Measurements from ENCODE around the gene CLDN10. TPM values are rescaled to one million over a fixed set of nuclear protein-coding genes. Genes with fewer than 3 reads are reported as not detected.
"Not testable (repeated sequence)": the region's sequence is repeated elsewhere in the genome, so short reads cannot be mapped to it uniquely, and the experiment has no call there.

The CLDN10 gene
- total RNA-seq, 4 donors from 2014 or later = not detected

DNA sequence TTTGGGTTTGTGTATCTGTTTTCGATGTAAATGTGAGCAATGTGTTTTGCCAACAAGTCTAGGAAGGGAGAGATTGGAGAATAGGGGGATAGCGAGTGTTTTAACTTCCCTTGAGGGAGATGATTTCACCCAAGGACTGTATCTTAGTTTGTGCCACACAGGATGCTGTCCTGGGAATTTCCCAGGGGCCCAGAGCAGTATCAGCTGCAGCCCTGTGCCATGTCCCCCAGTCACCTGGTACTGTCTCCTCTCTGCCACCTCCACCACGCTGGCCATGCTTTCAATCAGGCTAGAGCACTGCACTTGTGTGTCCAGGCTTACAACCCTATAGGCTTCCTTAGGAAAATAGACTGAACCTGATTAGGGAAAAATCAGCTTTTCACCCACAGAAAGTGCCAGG is 40.1 kb upstream of the CLDN10 start:
- no peaks in the 10 kb centered on the region for H3K27me3 ChIP-seq
- intact Hi-C loops (cut with DNase I; ENCODE audit: low total_unique reads) (no loop called here), in situ Hi-C loops (cut with MboI; ENCODE audit: low pct_ligation_motif_present in 1 of 4, low pct_unique_long_range_greater_than_20kb in 1 of 4, low sequenced_read_pairs in 3 of 4) (no loop called here)
- H3K27ac ChIP-seq = no peak overlapping the region
- no peaks in the 10 kb centered on the region for H3K4me1 ChIP-seq
- TF ChIP-seq POLR2AphosphoS5 (IDR thresholded peaks at IDR 0.05) (no peak), EP300 (IDR thresholded peaks at IDR 0.05; ENCODE audit: low read depth) (no peak), POLR2A (IDR thresholded peaks at IDR 0.05) (no peak)
- TF ChIP-seq, protein P1, sequence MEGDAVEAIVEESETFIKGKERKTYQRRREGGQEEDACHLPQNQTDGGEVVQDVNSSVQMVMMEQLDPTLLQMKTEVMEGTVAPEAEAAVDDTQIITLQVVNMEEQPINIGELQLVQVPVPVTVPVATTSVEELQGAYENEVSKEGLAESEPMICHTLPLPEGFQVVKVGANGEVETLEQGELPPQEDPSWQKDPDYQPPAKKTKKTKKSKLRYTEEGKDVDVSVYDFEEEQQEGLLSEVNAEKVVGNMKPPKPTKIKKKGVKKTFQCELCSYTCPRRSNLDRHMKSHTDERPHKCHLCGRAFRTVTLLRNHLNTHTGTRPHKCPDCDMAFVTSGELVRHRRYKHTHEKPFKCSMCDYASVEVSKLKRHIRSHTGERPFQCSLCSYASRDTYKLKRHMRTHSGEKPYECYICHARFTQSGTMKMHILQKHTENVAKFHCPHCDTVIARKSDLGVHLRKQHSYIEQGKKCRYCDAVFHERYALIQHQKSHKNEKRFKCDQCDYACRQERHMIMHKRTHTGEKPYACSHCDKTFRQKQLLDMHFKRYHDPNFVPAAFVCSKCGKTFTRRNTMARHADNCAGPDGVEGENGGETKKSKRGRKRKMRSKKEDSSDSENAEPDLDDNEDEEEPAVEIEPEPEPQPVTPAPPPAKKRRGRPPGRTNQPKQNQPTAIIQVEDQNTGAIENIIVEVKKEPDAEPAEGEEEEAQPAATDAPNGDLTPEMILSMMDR (IDR thresholded peaks at IDR 0.05) = no peak
- no peaks in the 10 kb centered on the region for H3K9me3 ChIP-seq
- 72 to 79% methylated on average over 3 of the region's 3 CpGs for WGBS, 2 donors (ENCODE audit: low coverage in 1 of 2)
- H3K36me3 ChIP-seq = no peaks in the 10 kb centered on the region
- DNase-seq = no peak
- no peak overlapping the region for H3K4me3 ChIP-seq

GRCh38 chr13:95512957-95513356 is 39.6 kb upstream of the CLDN10 start:
- in situ Hi-C loops (cut with MboI; ENCODE audit: low pct_ligation_motif_present in 1 of 4, low pct_unique_long_range_greater_than_20kb in 1 of 4, low sequenced_read_pairs in 3 of 4) (no loop called here), intact Hi-C loops (cut with DNase I; ENCODE audit: low total_unique reads) (no loop called here)
- H3K9me3 ChIP-seq = no peaks in the 10 kb centered on the region
- no peak overlapping the region for H3K27ac ChIP-seq
- DNase-seq = no peak
- 91% methylated on average over 1 of the region's 1 CpG; no CpG with 5 or more reads in 1 of the 2 donors for WGBS, 2 donors (ENCODE audit: low coverage in 1 of 2)
- no peaks in the 10 kb centered on the region for H3K36me3 ChIP-seq
- H3K4me1 ChIP-seq = no peaks in the 10 kb centered on the region
- no peaks in the 10 kb centered on the region for H3K27me3 ChIP-seq
- H3K4me3 ChIP-seq = no peak overlapping the region
- TF ChIP-seq POLR2A (IDR thresholded peaks at IDR 0.05) (no peak), EP300 (IDR thresholded peaks at IDR 0.05; ENCODE audit: low read depth) (no peak), POLR2AphosphoS5 (IDR thresholded peaks at IDR 0.05) (no peak)
- TF ChIP-seq, protein P1 (IDR thresholded peaks at IDR 0.05) = no peak

GRCh38 chr13:95515606-95516005 is 36.9 kb upstream of the CLDN10 start:
- in situ Hi-C loops (cut with MboI; ENCODE audit: low pct_ligation_motif_present in 1 of 4, low pct_unique_long_range_greater_than_20kb in 1 of 4, low sequenced_read_pairs in 3 of 4); H3K27me3 ChIP-seq; H3K4me3 ChIP-seq; intact Hi-C loops (cut with DNase I; ENCODE audit: low total_unique reads); H3K36me3 ChIP-seq; DNase-seq; H3K9me3 ChIP-seq; H3K27ac ChIP-seq; H3K4me1 ChIP-seq: not testable (repeated sequence)
- WGBS, 2 donors (ENCODE audit: low coverage in 1 of 2) = 58 to 67% methylated on average over 1 to 4 of the region's 5 CpGs

DNA sequence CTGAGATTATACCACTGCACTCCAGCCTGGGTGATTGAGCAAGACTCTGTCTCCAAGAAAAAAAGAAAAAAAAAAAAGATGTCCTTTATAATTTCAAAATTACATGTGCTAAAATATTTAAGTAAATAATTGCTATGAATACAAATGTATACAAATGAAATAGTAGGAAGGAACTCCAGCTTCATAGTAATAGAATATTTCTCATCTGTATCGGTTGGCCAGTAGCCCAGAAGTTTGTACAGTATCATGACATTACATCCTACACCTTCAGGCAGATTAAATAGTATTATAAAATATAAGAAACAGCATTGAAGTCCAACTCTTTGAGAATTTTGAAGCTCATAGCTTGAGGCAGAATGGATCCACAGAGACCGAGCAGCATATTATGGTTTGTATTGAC is 36.5 kb upstream of the CLDN10 start:
- Histone ChIP-seq H3K9me3 (no peaks in the 10 kb centered on the region), H3K4me1 (no peaks in the 10 kb centered on the region), H3K4me3 (no peak overlapping the region), H3K27me3 (no peaks in the 10 kb centered on the region), H3K27ac (no peak overlapping the region), H3K36me3 (no peaks in the 10 kb centered on the region)
- TF ChIP-seq POLR2A (IDR thresholded peaks at IDR 0.05) (no peak), POLR2AphosphoS5 (IDR thresholded peaks at IDR 0.05) (no peak), EP300 (IDR thresholded peaks at IDR 0.05; ENCODE audit: low read depth) (no peak)
- TF ChIP-seq, protein P1 (IDR thresholded peaks at IDR 0.05) = no peak
- intact Hi-C loops (cut with DNase I; ENCODE audit: low total_unique reads) (no loop called here), in situ Hi-C loops (cut with MboI; ENCODE audit: low pct_ligation_motif_present in 1 of 4, low pct_unique_long_range_greater_than_20kb in 1 of 4, low sequenced_read_pairs in 3 of 4) (no loop called here)
- WGBS, 2 donors (ENCODE audit: low coverage in 1 of 2) = 42 to 59% methylated on average over 2 of the region's 2 CpGs
- no peak for DNase-seq

- in situ Hi-C loops (cut with MboI; ENCODE audit: low pct_ligation_motif_present in 1 of 4, low pct_unique_long_range_greater_than_20kb in 1 of 4, low sequenced_read_pairs in 3 of 4) (no loop called here), intact Hi-C loops (cut with DNase I; ENCODE audit: low total_unique reads) (no loop called here)
- H3K4me3 ChIP-seq = no peak overlapping the region
- no peaks in the 10 kb centered on the region for H3K9me3 ChIP-seq
- H3K4me1 ChIP-seq = no peaks in the 10 kb centered on the region
- TF ChIP-seq POLR2AphosphoS5 (IDR thresholded peaks at IDR 0.05) = no peak
- no peak for TF ChIP-seq POLR2A (IDR thresholded peaks at IDR 0.05)
- no peak for TF ChIP-seq EP300 (IDR thresholded peaks at IDR 0.05; ENCODE audit: low read depth)
- TF ChIP-seq, protein P1 (IDR thresholded peaks at IDR 0.05) = no peak
- no peaks in the 10 kb centered on the region for H3K36me3 ChIP-seq
- H3K27ac ChIP-seq = no peak overlapping the region
- no peaks in the 10 kb centered on the region for H3K27me3 ChIP-seq
- no peak for DNase-seq
- 20 to 43% methylated on average over 3 of the region's 3 CpGs for WGBS, 2 donors (ENCODE audit: low coverage in 1 of 2)
Observed at GRCh38 chr13:95516492-95516891, 36.0 kb upstream of the CLDN10 start.

All from transverse colon (tissue), 4 donors.